Measurements from ENCODE around the gene CRAMP1. TPM values are rescaled to one million over a fixed set of nuclear protein-coding genes. Genes with fewer than 3 reads are reported as not detected.

Gene CRAMP1
- total RNA-seq, 1 donor from 2014 or later: 18.0 TPM

DNA sequence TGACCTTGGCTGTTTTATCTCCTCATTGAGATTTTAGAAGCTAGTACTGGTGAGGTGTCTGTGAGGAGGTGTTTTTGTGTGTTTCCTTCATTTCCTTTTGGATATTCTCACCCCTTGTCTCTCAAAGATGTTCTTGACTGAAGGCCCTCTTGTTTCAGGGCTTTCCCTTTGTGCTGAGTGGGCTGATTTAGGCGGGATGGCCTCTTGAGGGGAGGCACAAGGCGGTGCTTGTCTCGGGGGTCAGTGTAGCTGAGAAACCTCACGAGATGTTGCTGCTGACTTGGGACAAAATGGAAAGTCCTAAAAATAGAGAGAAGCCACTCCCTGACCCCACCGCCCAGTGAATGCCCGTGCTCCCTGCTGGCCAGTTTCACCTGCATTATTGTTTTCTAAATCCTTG lies 14.2 kb downstream of the CRAMP1 start:
- H3K9me3 ChIP-seq (ENCODE audit: insufficient read depth, low read depth, low read length): no peaks in the 10 kb centered on the region
- no peak for TF ChIP-seq EZH2 (IDR thresholded peaks at IDR 0.05; ENCODE audit: insufficient read depth, low read length)
- TF ChIP-seq, protein P1, sequence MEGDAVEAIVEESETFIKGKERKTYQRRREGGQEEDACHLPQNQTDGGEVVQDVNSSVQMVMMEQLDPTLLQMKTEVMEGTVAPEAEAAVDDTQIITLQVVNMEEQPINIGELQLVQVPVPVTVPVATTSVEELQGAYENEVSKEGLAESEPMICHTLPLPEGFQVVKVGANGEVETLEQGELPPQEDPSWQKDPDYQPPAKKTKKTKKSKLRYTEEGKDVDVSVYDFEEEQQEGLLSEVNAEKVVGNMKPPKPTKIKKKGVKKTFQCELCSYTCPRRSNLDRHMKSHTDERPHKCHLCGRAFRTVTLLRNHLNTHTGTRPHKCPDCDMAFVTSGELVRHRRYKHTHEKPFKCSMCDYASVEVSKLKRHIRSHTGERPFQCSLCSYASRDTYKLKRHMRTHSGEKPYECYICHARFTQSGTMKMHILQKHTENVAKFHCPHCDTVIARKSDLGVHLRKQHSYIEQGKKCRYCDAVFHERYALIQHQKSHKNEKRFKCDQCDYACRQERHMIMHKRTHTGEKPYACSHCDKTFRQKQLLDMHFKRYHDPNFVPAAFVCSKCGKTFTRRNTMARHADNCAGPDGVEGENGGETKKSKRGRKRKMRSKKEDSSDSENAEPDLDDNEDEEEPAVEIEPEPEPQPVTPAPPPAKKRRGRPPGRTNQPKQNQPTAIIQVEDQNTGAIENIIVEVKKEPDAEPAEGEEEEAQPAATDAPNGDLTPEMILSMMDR (IDR thresholded peaks at IDR 0.05; ENCODE audit: insufficient read depth, low read depth, low read length): no peak
- H3K9ac ChIP-seq (ENCODE audit: low read length): no peak overlapping the region
- DNase-seq (ENCODE audit: low read depth) (no peak), FAIRE-seq (no peak)
- peaks cover 3% of the 10 kb centered on the region for H3K4me1 Mint-ChIP-seq (ENCODE audit: low read depth, unreplicated experiment)
- peaks cover 9% of the 10 kb centered on the region for H3K36me3 ChIP-seq (ENCODE audit: insufficient read depth, low read length)
- H3K4me1 ChIP-seq (ENCODE audit: insufficient read depth, low read length): no peaks in the 10 kb centered on the region
- peaks cover 16% of the 10 kb centered on the region for H3K36me3 Mint-ChIP-seq (ENCODE audit: low read depth, unreplicated experiment)
- no peak overlapping the region for H3K4me2 ChIP-seq (ENCODE audit: low read length)
- H3K27ac ChIP-seq (ENCODE audit: low read depth, low read length): no peak overlapping the region
- no peaks in the 10 kb centered on the region for H3K27me3 Mint-ChIP-seq (ENCODE audit: low read depth, unreplicated experiment)
- peaks cover 96% of the 10 kb centered on the region for H4K20me1 ChIP-seq (ENCODE audit: insufficient read depth, low read length)
- no peaks in the 10 kb centered on the region for H3K27me3 ChIP-seq (ENCODE audit: insufficient read depth, low read length)
- no peak overlapping the region for H2AFZ ChIP-seq (ENCODE audit: low read depth, low read length)
- H3K4me3 ChIP-seq (ENCODE audit: insufficient read depth, low read depth, low read length): no peak overlapping the region
- H3K79me2 ChIP-seq (ENCODE audit: insufficient read depth, low read length): peaks cover 98% of the 10 kb centered on the region
- no peak overlapping the region for H3K4me3 Mint-ChIP-seq (ENCODE audit: unreplicated experiment)
- H3K27ac Mint-ChIP-seq (ENCODE audit: unreplicated experiment): no peak overlapping the region
- no peaks in the 10 kb centered on the region for H3K9me3 Mint-ChIP-seq (ENCODE audit: unreplicated experiment)

DNA sequence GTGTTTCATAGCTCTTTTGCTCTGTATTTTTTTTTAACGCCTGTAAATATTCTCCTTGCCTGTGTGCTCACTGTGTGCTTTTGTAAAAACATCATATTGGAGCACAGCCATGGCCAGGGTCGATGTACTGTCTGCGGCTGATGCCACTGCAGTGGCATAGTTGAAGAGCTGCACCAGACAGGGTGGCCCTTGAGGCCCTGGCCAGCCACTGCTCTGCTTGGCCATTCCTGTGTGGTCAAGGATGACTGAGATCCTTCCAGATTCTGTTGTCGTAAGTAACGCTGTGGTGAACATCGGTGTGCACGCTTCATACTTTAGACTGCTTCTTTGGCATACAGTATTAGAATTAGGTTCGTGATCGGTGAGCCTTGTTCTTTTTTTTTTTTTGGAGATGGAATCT lies 14.6 kb downstream of the CRAMP1 start:
- H3K9ac ChIP-seq (ENCODE audit: low read length): no peak overlapping the region
- peaks cover 3% of the 10 kb centered on the region for H3K4me1 Mint-ChIP-seq (ENCODE audit: low read depth, unreplicated experiment)
- no peaks in the 10 kb centered on the region for H3K9me3 Mint-ChIP-seq (ENCODE audit: unreplicated experiment)
- H3K27ac ChIP-seq (ENCODE audit: low read depth, low read length): no peak overlapping the region
- peaks cover 96% of the 10 kb centered on the region for H4K20me1 ChIP-seq (ENCODE audit: insufficient read depth, low read length)
- H3K4me3 Mint-ChIP-seq (ENCODE audit: unreplicated experiment): no peak overlapping the region
- DNase-seq (ENCODE audit: low read depth) (no peak), FAIRE-seq (no peak)
- H3K9me3 ChIP-seq (ENCODE audit: insufficient read depth, low read depth, low read length): no peaks in the 10 kb centered on the region
- H3K4me3 ChIP-seq (ENCODE audit: insufficient read depth, low read depth, low read length): no peak overlapping the region
- H3K79me2 ChIP-seq (ENCODE audit: insufficient read depth, low read length): peaks cover 98% of the 10 kb centered on the region
- H3K4me2 ChIP-seq (ENCODE audit: low read length): no peak overlapping the region
- H3K27me3 Mint-ChIP-seq (ENCODE audit: low read depth, unreplicated experiment): no peaks in the 10 kb centered on the region
- H2AFZ ChIP-seq (ENCODE audit: low read depth, low read length): no peak overlapping the region
- no peaks in the 10 kb centered on the region for H3K4me1 ChIP-seq (ENCODE audit: insufficient read depth, low read length)
- no peak overlapping the region for H3K27ac Mint-ChIP-seq (ENCODE audit: unreplicated experiment)
- H3K27me3 ChIP-seq (ENCODE audit: insufficient read depth, low read length): no peaks in the 10 kb centered on the region
- peaks cover 16% of the 10 kb centered on the region for H3K36me3 Mint-ChIP-seq (ENCODE audit: low read depth, unreplicated experiment)
- H3K36me3 ChIP-seq (ENCODE audit: insufficient read depth, low read length): peaks cover 10% of the 10 kb centered on the region
- TF ChIP-seq, protein P1 (IDR thresholded peaks at IDR 0.05; ENCODE audit: insufficient read depth, low read depth, low read length): no peak
- TF ChIP-seq EZH2 (IDR thresholded peaks at IDR 0.05; ENCODE audit: insufficient read depth, low read length): no peak

DNA sequence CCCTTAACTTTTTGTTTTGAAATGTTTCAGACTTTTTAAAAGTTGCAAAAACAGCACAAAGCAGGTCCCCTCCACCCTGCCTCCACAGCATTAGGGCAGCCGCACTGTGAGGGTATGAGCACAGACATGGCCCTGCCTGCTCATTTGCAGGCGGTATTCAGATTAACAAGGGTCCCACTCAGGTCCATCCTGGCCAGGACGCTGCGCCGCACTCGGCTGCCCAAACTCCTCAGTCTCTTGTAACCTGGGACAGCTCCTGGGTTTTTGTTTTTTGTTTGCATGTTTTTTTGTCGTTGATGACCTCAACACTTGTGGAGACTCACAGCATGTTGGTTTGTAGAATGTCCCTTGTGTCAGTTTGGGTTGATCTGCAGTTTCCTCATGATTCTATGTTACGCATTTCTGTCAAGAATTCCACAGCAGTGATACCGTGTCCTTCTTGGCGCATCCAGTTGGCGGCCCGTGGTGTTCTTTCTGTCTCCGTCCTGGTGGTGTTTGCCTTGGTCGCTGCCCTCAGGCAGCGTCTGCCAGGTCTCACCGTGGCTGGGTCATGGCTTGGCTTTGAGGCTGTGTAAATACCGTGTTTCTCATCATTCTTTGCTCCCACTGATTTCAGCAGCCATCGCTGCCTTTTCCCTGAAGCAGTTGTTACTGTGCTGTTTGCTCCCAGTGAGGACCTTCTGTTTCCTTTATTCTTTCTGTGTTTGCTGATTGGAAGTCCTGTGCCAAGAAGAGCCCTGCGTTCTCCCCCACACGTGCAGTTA lies 18.5 kb downstream of the CRAMP1 start:
- Histone ChIP-seq H3K4me2 (ENCODE audit: low read length) (no peak overlapping the region), H2AFZ (ENCODE audit: low read depth, low read length) (no peak overlapping the region), H3K79me2 (ENCODE audit: insufficient read depth, low read length) (peaks cover 98% of the 10 kb centered on the region), H3K27ac (ENCODE audit: low read depth, low read length) (no peak overlapping the region), H3K27me3 (ENCODE audit: insufficient read depth, low read length) (no peaks in the 10 kb centered on the region), H3K4me3 (ENCODE audit: insufficient read depth, low read depth, low read length) (no peak overlapping the region), H3K4me1 (ENCODE audit: insufficient read depth, low read length) (no peaks in the 10 kb centered on the region), H4K20me1 (ENCODE audit: insufficient read depth, low read length) (peaks cover 97% of the 10 kb centered on the region), H3K9me3 (ENCODE audit: insufficient read depth, low read depth, low read length) (no peaks in the 10 kb centered on the region), H3K36me3 (ENCODE audit: insufficient read depth, low read length) (peaks cover 18% of the 10 kb centered on the region), H3K9ac (ENCODE audit: low read length) (no peak overlapping the region)
- no peaks in the 10 kb centered on the region for H3K9me3 Mint-ChIP-seq (ENCODE audit: unreplicated experiment)
- no peaks in the 10 kb centered on the region for H3K27me3 Mint-ChIP-seq (ENCODE audit: low read depth, unreplicated experiment)
- FAIRE-seq: no peak
- peaks cover 28% of the 10 kb centered on the region for H3K36me3 Mint-ChIP-seq (ENCODE audit: low read depth, unreplicated experiment)
- no peak for DNase-seq (ENCODE audit: low read depth)
- no peak overlapping the region for H3K27ac Mint-ChIP-seq (ENCODE audit: unreplicated experiment)
- TF ChIP-seq EZH2 (IDR thresholded peaks at IDR 0.05; ENCODE audit: insufficient read depth, low read length): no peak
- TF ChIP-seq, protein P1 (IDR thresholded peaks at IDR 0.05; ENCODE audit: insufficient read depth, low read depth, low read length): no peak
- peaks cover 3% of the 10 kb centered on the region for H3K4me1 Mint-ChIP-seq (ENCODE audit: low read depth, unreplicated experiment)
- H3K4me3 Mint-ChIP-seq (ENCODE audit: unreplicated experiment): no peak overlapping the region
